RWPE2 (cell line): ENCODE results near the gene TSR1.
A peak's percentile ranks its signal among the peaks of the same experiment; 100 is the strongest.

ENCODE experiments used
- ATAC-seq: fragments of 200-7000 bp; cut with Tn5 transposase; 3 replicates; pipeline ENCODE4 v1.9.1; 2021; ENCODE audit warnings: low read depth
- DNase-seq: peaks from one replicate; pipeline ENCODE4 v3.0.0-alpha.2; 2020; ENCODE audit warnings: low spot score
- H3K27ac ChIP-seq: fragments of 450-650 bp; 2 replicates; pipeline ENCODE4 v1.5.1; 2017; ENCODE audit warnings: mild to moderate bottlenecking; ENCODE audit not compliant: poor library complexity, severe bottlenecking
- H3K27me3 ChIP-seq: fragments of 250-450 bp; sonication (Bioruptor Pico); 2 replicates; pipeline ENCODE4 v1.5.1; 2021; ENCODE audit warnings: mild to moderate bottlenecking, moderate library complexity; ENCODE audit not compliant: insufficient read depth, poor library complexity, severe bottlenecking
- H3K36me3 ChIP-seq: fragments of 250-450 bp; sonication (Bioruptor Pico); 2 replicates; pipeline ENCODE4 v1.5.1; 2020; ENCODE audit warnings: low read depth, mild to moderate bottlenecking, moderate library complexity
- H3K4me1 ChIP-seq: fragments of 250-450 bp; sonication (Bioruptor Pico); 2 replicates; pipeline ENCODE4 v1.5.1; 2021; ENCODE audit warnings: mild to moderate bottlenecking, moderate library complexity; ENCODE audit not compliant: insufficient read depth, poor library complexity, severe bottlenecking
- H3K4me3 ChIP-seq: fragments of 250-450 bp; sonication (Bioruptor Pico); 2 replicates; pipeline ENCODE4 v1.5.1; 2021; ENCODE audit warnings: mild to moderate bottlenecking, moderate library complexity; ENCODE audit not compliant: severe bottlenecking
- H3K9me3 ChIP-seq: fragments of 250-450 bp; sonication (Bioruptor Pico); 2 replicates; pipeline ENCODE4 v1.5.1; 2021; ENCODE audit warnings: mild to moderate bottlenecking, moderate library complexity; ENCODE audit not compliant: severe bottlenecking
- CTCF ChIP-seq: fragments of 450-650 bp; IDR thresholded peaks from one replicate; pipeline ENCODE4 v1.5.1; 2017; ENCODE audit warnings: mild to moderate bottlenecking, moderate library complexity; ENCODE audit not compliant: poor library complexity, severe bottlenecking

The TSR1 gene

GRCh38 chr17:2364763-2365116 is 28.5 kb upstream of the TSR1 start:
- TF ChIP-seq CTCF: no peak
- DNase-seq: peak; percentile 55

GRCh38 chr17:2363851-2364762 is 27.9 kb upstream of the TSR1 start:
- H3K36me3 ChIP-seq: peaks cover 4% of the 10 kb centered on the region; the same call in 1 of the 2 replicates
- no peaks in the 10 kb centered on the region for H3K9me3 ChIP-seq
- peaks cover 14% of the 10 kb centered on the region for H3K4me1 ChIP-seq
- H3K4me3 ChIP-seq: no peak overlapping the region
- TF ChIP-seq CTCF: no peak
- ATAC-seq (no peak), DNase-seq (no peak)
- H3K27me3 ChIP-seq: no peaks in the 10 kb centered on the region
- H3K27ac ChIP-seq: no peak overlapping the region

More at GRCh38 chr17:2364763-2365116, 28.5 kb upstream of the TSR1 start:
- no peak for ATAC-seq
- H3K4me1 ChIP-seq: peaks cover 8% of the 10 kb centered on the region
- no peak overlapping the region for H3K4me3 ChIP-seq
- H3K27ac ChIP-seq: no peak overlapping the region
- no peaks in the 10 kb centered on the region for H3K9me3 ChIP-seq
- no peaks in the 10 kb centered on the region for H3K27me3 ChIP-seq
- peaks cover 4% of the 10 kb centered on the region; the same call in 1 of the 2 replicates for H3K36me3 ChIP-seq

GRCh38 chr17:2363318-2363717 is 27.1 kb upstream of the TSR1 start:
- no peak for TF ChIP-seq CTCF
- DNase-seq (no peak), ATAC-seq (no peak)
- Histone ChIP-seq H3K27ac (no peak overlapping the region), H3K36me3 (peaks cover 4% of the 10 kb centered on the region; the same call in 1 of the 2 replicates), H3K4me1 (peaks cover 17% of the 10 kb centered on the region), H3K27me3 (no peaks in the 10 kb centered on the region), H3K9me3 (no peaks in the 10 kb centered on the region), H3K4me3 (no peak overlapping the region)

GRCh38 chr17:2362881-2363280 is 26.6 kb upstream of the TSR1 start:
- DNase-seq (no peak), ATAC-seq (no peak)
- H3K27me3 ChIP-seq: no peaks in the 10 kb centered on the region
- H3K36me3 ChIP-seq: peaks cover 4% of the 10 kb centered on the region; the same call in 1 of the 2 replicates
- H3K9me3 ChIP-seq: no peaks in the 10 kb centered on the region
- H3K27ac ChIP-seq: no peak overlapping the region
- H3K4me3 ChIP-seq: no peak overlapping the region
- H3K4me1 ChIP-seq: peaks cover 17% of the 10 kb centered on the region
- no peak for TF ChIP-seq CTCF

- ATAC-seq: no peak
- no peak overlapping the region for H3K27ac ChIP-seq
- peaks cover 17% of the 10 kb centered on the region for H3K4me1 ChIP-seq
- peaks cover 4% of the 10 kb centered on the region; the same call in 1 of the 2 replicates for H3K36me3 ChIP-seq
- no peak for DNase-seq
- H3K4me3 ChIP-seq: no peak overlapping the region
- no peaks in the 10 kb centered on the region for H3K27me3 ChIP-seq
- no peak for TF ChIP-seq CTCF
- no peaks in the 10 kb centered on the region for H3K9me3 ChIP-seq
Measured at GRCh38 chr17:2362416-2362815, 26.2 kb upstream of the TSR1 start.
